DMS53 (cell line): ENCODE results near the gene IMMP1L.

Experiments used
- DNase-seq: peaks from one replicate; lab custom pipeline; 2025; lab: John Stamatoyannopoulos, UW

The IMMP1L gene

GRCh38 chr11:31387379-31387778, 122.0 kb downstream of the IMMP1L start:
- DNase-seq: no peak

- no peak for DNase-seq
These were observed 126.3 kb downstream of the IMMP1L start for GRCh38 chr11:31383116-31383515.
